Sciatic nerve (tissue), 2 donors: ENCODE data around the gene AKR7A2. TPM values are rescaled to one million over a fixed set of nuclear protein-coding genes. Genes with fewer than 3 reads are reported as not detected.
A peak's percentile ranks its signal among the peaks of the same experiment; 100 is the strongest.

Experiments
- ATAC-seq: fragments of 200-7000 bp; cut with Tn5 transposase; one replicate; pipeline ENCODE4 v1.9.1; 2020; ENCODE audit warnings: mild to moderate bottlenecking, moderate library complexity
- DNase-seq: peaks from one replicate; pipeline ENCODE4 v3.0.0-alpha.2; 2020; ENCODE audit warnings: low spot score
- intact Hi-C: fragments of 100-400 bp; cut with DNase I; formaldehyde crosslinking; loops from one replicate; pipeline ENCODE4 v1.14.2; 2022
- total RNA-seq: library from RNA; stranded (reverse); fragmentation: NEBNext Ultra II Directional; extraction: Animal tissue kit (Norgen Biotek cat#: 25700); gene quantifications from one replicate; pipeline ENCODE4 v1.2.1, GENCODE V29; 2021
- donor health status: DM: no; HTN: no; CAD: no.
- donor health status: DM: no; HTN: no; CAD: no.

The AKR7A2 gene
- total RNA-seq, 1 donor from 2014 or later, result 35.8 TPM

GRCh38 chr1:19329188-19329587 is 17.2 kb upstream of the AKR7A2 start:
- no peak for DNase-seq
- ATAC-seq, result no peak
- intact Hi-C loops, result no loop called here

DNA sequence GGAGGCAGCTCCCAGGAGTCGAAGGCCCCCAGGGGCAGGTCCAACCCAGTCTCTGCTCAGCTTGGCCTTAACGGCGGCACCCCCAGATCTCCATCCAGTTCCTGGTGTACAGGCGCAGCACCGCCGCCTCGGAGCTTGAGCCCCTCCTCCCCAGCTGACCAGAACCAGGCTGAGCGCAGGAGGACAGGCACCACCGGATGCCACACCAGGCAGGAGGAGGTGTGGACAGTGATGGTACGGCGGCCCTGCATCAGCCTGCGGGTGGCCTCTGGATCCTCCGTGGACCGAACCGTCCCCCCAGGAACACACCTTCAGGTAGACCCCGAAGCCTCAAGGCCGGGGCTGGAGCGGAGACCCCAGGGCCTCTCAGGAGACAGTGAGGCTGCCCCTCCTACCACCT is 16.5 kb upstream of the AKR7A2 start:
- DNase-seq (no peak), ATAC-seq (no peak)
- intact Hi-C loops, result no loop called here

DNA sequence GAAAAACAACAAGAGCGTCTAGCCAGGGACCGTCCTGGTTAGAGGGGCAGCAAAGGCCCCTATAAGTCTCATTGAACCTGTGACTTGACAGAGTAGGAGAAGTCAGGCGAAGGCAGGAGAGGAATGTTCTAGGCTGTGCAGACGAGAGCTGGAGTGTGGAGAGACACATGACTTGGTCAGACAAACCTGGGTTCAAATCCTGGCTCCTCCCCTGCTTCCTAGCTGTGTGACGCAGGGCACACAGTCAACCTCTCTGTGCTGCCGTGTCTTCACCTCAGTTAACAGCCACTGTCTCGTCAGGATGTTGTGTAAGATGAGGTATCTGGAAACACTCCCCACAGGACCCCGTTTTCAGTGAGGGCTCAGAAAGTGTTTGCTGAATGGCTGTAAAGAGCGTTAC is 15.8 kb upstream of the AKR7A2 start:
- ATAC-seq (no peak), DNase-seq (no peak)
- intact Hi-C loops, result no loop called here

DNA sequence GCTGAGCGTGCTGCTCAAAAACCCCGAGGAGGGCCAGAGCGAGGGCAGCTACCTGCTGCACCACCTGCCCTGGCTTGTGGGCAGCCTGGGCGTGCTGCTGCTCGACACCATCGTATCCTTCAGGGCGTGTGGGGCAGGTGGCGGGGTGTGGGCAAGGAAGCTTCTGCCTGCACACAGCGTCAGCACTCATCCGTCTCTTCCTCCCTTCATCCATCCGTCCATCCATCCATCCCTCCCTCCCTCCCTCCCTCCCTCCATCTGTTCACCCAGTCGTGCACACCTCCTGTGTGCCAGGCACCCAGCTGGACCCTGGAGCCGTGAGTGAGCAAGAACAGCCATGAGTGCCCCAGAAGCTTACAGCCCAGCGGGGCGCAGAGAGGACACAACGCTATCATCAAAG is 15.4 kb upstream of the AKR7A2 start:
- intact Hi-C loops, result no loop called here
- ATAC-seq (no peak), DNase-seq (no peak)

GRCh38 chr1:19326748-19327065 is 14.8 kb upstream of the AKR7A2 start:
- intact Hi-C loops, result no loop called here
- ATAC-seq, result no peak
- no peak for DNase-seq

GRCh38 chr1:19325958-19326747 is 14.2 kb upstream of the AKR7A2 start:
- intact Hi-C loops, result no loop called here
- no peak for ATAC-seq
- no peak for DNase-seq

- intact Hi-C loops, result no loop called here
- no peak for ATAC-seq
These were observed 13.5 kb upstream of the AKR7A2 start for GRCh38 chr1:19325368-19325957.

GRCh38 chr1:19324665-19324990 is 12.7 kb upstream of the AKR7A2 start:
- intact Hi-C loops, result no loop called here
- DNase-seq (no peak), ATAC-seq (no peak)

More at GRCh38 chr1:19325368-19325957, 13.5 kb upstream of the AKR7A2 start:
- DNase-seq, result no peak

- ATAC-seq (no peak), DNase-seq (no peak)
- intact Hi-C loops, result no loop called here
These were observed 12.2 kb upstream of the AKR7A2 start for GRCh38 chr1:19323987-19324664.

GRCh38 chr1:19322481-19322880 is 10.5 kb upstream of the AKR7A2 start:
- intact Hi-C loops, result no loop called here
- ATAC-seq (no peak), DNase-seq (no peak)

- intact Hi-C loops, result no loop called here
- DNase-seq, result no peak
- ATAC-seq, result no peak
These were observed 9.1 kb upstream of the AKR7A2 start for GRCh38 chr1:19321071-19321470.

DNA sequence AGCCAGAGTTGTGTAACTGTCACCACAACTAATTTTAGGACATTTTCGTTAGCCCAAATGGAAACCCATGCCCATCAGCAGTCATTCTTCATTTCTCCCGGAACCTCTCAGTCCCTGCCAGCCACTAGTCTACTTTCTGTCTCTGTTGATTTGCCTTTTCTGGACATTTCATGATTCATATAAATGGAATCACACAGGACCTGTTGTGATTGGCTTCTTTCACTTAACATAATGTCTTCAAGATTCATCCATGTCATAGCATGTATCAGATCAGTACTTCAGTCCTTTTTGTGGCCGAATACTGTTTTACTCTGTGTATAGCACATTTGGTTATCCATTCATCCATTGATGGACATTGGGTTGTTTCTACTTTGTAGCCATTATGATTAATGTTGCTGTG is 7.3 kb upstream of the AKR7A2 start:
- DNase-seq, result no peak
- intact Hi-C loops, result no loop called here
- ATAC-seq, result no peak

- intact Hi-C loops, result no loop called here
These were observed 5.4 kb upstream of the AKR7A2 start for GRCh38 chr1:19317126-19317910.

GRCh38 chr1:19315378-19316198 is 3.6 kb upstream of the AKR7A2 start:
- intact Hi-C loops, result no loop called here
- DNase-seq (peak; percentile 56), ATAC-seq (no peak)

More at GRCh38 chr1:19317126-19317910, 5.4 kb upstream of the AKR7A2 start:
- DNase-seq, result peak; percentile 47
- no peak for ATAC-seq

GRCh38 chr1:19313961-19314882 is 2.3 kb upstream of the AKR7A2 start:
- no peak for ATAC-seq
- intact Hi-C loops, result no loop called here
- peak; percentile 46 for DNase-seq

- intact Hi-C loops, result no loop called here
- ATAC-seq (no peak), DNase-seq (peak; percentile 41)
These were observed 1.7 kb upstream of the AKR7A2 start for GRCh38 chr1:19313636-19313959.

DNA sequence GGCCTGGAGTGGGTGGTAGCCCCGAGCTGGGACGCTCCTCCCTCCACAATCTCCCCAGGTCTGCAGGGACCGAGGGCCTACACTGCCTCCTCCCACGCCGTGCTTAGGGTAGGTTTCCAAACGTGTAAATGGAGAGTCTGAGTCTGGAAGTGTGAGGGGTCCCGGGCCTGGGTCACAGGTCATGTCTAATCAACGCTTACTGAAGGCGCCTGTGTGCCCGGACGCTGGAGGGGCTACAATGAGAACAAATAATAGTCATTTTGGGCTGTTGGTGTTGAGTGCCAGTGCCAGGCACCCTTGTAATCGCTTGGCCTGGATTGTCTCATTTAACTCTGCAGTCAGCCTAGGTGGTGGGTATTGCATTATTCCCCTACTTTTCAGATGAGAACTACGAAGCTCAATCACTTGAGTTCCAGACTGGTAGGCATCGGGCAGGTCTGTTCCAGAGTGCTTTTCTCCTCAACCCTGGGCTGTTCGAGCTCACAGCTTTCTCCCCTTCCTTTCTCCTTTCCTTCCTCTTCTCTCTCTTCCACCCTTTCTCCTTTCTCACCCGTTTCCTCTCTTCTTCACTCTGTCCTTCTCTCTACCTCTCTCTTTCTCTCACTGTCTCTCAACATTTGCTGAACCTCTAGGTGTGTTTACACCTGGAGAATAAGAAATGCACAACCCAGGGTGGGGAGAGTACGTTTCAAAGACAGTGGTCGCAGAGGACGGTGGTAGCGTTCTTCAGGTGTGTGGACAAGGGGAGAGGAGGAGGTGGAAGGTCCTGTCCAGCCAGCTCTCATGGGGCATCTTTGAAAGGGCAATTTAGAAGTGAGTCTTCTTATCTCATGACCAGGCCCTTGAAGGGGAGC is 1.1 kb upstream of the AKR7A2 start:
- DNase-seq (no peak), ATAC-seq (peak; percentile 44)
- intact Hi-C loops, result no loop called here
